Neural cell (in vitro differentiated cells): ENCODE data around the gene LILRB4.

ENCODE experiments used
- EP300 ChIP-seq: fragments of 450-650 bp; conservative IDR thresholded peaks from 2 replicates; pipeline ENCODE4 v1.6.1; 2014; ENCODE audit warnings: antibody characterized with exemption, mild to moderate bottlenecking, moderate library complexity; ENCODE audit not compliant: poor library complexity, severe bottlenecking
- EZH2 ChIP-seq: fragments of 200-600, 300-800 bp; shearing (Covaris generic), sonication (generic); IDR thresholded peaks from 2 replicates; pipeline ENCODE4 v1.6.1; 2014; ENCODE audit warnings: antibody characterized with exemption, low read length, borderline replicate concordance, mild to moderate bottlenecking; ENCODE audit not compliant: insufficient read depth, poor library complexity, severe bottlenecking
- MXI1 ChIP-seq: fragments of 450-650 bp; conservative IDR thresholded peaks from 2 replicates; pipeline ENCODE4 v1.6.1; 2014; ENCODE audit warnings: antibody characterized with exemption, mild to moderate bottlenecking; ENCODE audit not compliant: poor library complexity, severe bottlenecking
- POLR2AphosphoS5 ChIP-seq: IDR thresholded peaks from 2 replicates; pipeline ENCODE4 v1.6.1; 2012
- RAD21 ChIP-seq: fragments of 450-650 bp; conservative IDR thresholded peaks from 2 replicates; pipeline ENCODE4 v1.6.1; 2014; ENCODE audit warnings: antibody characterized with exemption, mild to moderate bottlenecking, moderate library complexity
- SMC3 ChIP-seq: fragments of 450-650 bp; conservative IDR thresholded peaks from 2 replicates; pipeline ENCODE4 v1.6.1; 2014; ENCODE audit warnings: antibody characterized with exemption, mild to moderate bottlenecking, moderate library complexity; ENCODE audit not compliant: poor library complexity
- TAF1 ChIP-seq: IDR thresholded peaks from 2 replicates; pipeline ENCODE4 v1.6.1; 2012; ENCODE audit warnings: low read depth
- TF ChIP-seq, protein P1 (sequence below): fragments of 450-650 bp; IDR thresholded peaks from 2 replicates; pipeline ENCODE4 v1.5.1; 2014; ENCODE audit warnings: antibody characterized with exemption, mild to moderate bottlenecking, moderate library complexity; ENCODE audit not compliant: poor library complexity, severe bottlenecking
- TF ChIP-seq, protein P2 (sequence below): IDR thresholded peaks from 2 replicates; pipeline ENCODE4 v1.6.1; 2012; ENCODE audit warnings: borderline replicate concordance

DNA sequence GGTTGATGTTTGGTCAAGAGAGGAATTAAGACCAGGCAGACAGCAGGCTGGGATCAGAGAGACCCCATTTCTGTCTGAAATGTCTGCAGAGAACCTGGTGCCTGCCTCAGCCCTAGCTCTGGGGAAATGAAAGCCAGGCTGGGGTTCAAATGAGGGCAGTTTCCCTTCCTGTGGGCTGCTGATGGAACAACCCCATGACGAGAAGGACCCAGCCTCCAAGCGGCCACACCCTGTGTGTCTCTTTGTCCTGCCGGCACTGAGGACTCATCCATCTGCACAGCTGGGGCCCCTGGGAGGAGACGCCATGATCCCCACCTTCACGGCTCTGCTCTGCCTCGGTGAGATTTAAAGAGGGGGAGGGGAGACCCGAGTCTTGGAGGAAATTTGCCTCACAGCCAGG is at the start of gene LILRB4:
- TF ChIP-seq, protein P1, sequence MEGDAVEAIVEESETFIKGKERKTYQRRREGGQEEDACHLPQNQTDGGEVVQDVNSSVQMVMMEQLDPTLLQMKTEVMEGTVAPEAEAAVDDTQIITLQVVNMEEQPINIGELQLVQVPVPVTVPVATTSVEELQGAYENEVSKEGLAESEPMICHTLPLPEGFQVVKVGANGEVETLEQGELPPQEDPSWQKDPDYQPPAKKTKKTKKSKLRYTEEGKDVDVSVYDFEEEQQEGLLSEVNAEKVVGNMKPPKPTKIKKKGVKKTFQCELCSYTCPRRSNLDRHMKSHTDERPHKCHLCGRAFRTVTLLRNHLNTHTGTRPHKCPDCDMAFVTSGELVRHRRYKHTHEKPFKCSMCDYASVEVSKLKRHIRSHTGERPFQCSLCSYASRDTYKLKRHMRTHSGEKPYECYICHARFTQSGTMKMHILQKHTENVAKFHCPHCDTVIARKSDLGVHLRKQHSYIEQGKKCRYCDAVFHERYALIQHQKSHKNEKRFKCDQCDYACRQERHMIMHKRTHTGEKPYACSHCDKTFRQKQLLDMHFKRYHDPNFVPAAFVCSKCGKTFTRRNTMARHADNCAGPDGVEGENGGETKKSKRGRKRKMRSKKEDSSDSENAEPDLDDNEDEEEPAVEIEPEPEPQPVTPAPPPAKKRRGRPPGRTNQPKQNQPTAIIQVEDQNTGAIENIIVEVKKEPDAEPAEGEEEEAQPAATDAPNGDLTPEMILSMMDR: no peak
- no peak for TF ChIP-seq RAD21
- no peak for TF ChIP-seq EZH2
- TF ChIP-seq, protein P2, sequence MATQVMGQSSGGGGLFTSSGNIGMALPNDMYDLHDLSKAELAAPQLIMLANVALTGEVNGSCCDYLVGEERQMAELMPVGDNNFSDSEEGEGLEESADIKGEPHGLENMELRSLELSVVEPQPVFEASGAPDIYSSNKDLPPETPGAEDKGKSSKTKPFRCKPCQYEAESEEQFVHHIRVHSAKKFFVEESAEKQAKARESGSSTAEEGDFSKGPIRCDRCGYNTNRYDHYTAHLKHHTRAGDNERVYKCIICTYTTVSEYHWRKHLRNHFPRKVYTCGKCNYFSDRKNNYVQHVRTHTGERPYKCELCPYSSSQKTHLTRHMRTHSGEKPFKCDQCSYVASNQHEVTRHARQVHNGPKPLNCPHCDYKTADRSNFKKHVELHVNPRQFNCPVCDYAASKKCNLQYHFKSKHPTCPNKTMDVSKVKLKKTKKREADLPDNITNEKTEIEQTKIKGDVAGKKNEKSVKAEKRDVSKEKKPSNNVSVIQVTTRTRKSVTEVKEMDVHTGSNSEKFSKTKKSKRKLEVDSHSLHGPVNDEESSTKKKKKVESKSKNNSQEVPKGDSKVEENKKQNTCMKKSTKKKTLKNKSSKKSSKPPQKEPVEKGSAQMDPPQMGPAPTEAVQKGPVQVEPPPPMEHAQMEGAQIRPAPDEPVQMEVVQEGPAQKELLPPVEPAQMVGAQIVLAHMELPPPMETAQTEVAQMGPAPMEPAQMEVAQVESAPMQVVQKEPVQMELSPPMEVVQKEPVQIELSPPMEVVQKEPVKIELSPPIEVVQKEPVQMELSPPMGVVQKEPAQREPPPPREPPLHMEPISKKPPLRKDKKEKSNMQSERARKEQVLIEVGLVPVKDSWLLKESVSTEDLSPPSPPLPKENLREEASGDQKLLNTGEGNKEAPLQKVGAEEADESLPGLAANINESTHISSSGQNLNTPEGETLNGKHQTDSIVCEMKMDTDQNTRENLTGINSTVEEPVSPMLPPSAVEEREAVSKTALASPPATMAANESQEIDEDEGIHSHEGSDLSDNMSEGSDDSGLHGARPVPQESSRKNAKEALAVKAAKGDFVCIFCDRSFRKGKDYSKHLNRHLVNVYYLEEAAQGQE: no peak
- no peak for TF ChIP-seq EP300
- no peak for TF ChIP-seq POLR2AphosphoS5
- TF ChIP-seq SMC3: no peak
- no peak for TF ChIP-seq TAF1
- no peak for TF ChIP-seq MXI1
